ENCODE measurements around the gene TAF3. TPM values are rescaled to one million over a fixed set of nuclear protein-coding genes. Genes with fewer than 3 reads are reported as not detected.

The TAF3 gene
- total RNA-seq, 1 experiment from 2014 or later, result 5.5 TPM

GRCh38 chr10:8047452-8048280 is 229.4 kb downstream of the TAF3 start:
- H3K4me3 ChIP-seq (ENCODE audit: low read depth in 2 of 2, low read length in 2 of 2), result no peak overlapping the region; a peak in 1 of 4 replicates
- no peak overlapping the region for H3K27ac ChIP-seq (ENCODE audit: low read length)
- ChIA-PET POLR2A (no interaction called here), CTCF (no interaction called here)
- TF ChIP-seq CTCF (IDR thresholded peaks at IDR 0.05), result no peak
- TF ChIP-seq SIN3A (IDR thresholded peaks at IDR 0.05; ENCODE audit: borderline replicate concordance, insufficient read depth, low read depth, low read length), result no peak
- no peak for TF ChIP-seq POLR2AphosphoS5 (IDR thresholded peaks at IDR 0.05; ENCODE audit: low read depth, low read length)
- TF ChIP-seq TCF7L2 (IDR thresholded peaks at IDR 0.05; ENCODE audit: low read depth, low read length), result no peak
- no peak for TF ChIP-seq REST (IDR thresholded peaks at IDR 0.05; ENCODE audit: insufficient read depth in 1 of 2, low read depth in 2 of 2, low read length in 1 of 2)
- no TSS peak for BruUV-seq (replicated peaks)
- no peaks in the 10 kb centered on the region for H3K4me1 ChIP-seq (ENCODE audit: control insufficient read depth, insufficient read depth, low read length)
- in situ Hi-C loops (cut with HindIII; ENCODE audit: low pct_unique_long_range_greater_than_20kb, low sequenced_read_pairs), result no loop called here
- no peak for DNase-seq (ENCODE audit: low read depth, low spot score)
- intact Hi-C loops (cut with micrococcal nuclease; ENCODE audit: unreplicated experiment), result no loop called here
- no peak for ATAC-seq
- H3K9me3 ChIP-seq (ENCODE audit: control insufficient read depth, insufficient read depth, low read depth, low read length), result no peaks in the 10 kb centered on the region
- H3K36me3 ChIP-seq (ENCODE audit: control insufficient read depth, insufficient read depth, low read length), result no peaks in the 10 kb centered on the region
- no peaks in the 10 kb centered on the region for H3K27me3 ChIP-seq (ENCODE audit: control insufficient read depth, insufficient read depth, low read length)

- ChIA-PET CTCF (no interaction called here), POLR2A (no interaction called here)
- Histone ChIP-seq H3K4me1 (ENCODE audit: control insufficient read depth, insufficient read depth, low read length) (no peaks in the 10 kb centered on the region), H3K36me3 (ENCODE audit: control insufficient read depth, insufficient read depth, low read length) (no peaks in the 10 kb centered on the region), H3K4me3 (ENCODE audit: low read depth in 2 of 2, low read length in 2 of 2) (no peak overlapping the region; a peak in 1 of 4 replicates), H3K27ac (ENCODE audit: low read length) (no peak overlapping the region), H3K27me3 (ENCODE audit: control insufficient read depth, insufficient read depth, low read length) (no peaks in the 10 kb centered on the region), H3K9me3 (ENCODE audit: control insufficient read depth, insufficient read depth, low read depth, low read length) (no peaks in the 10 kb centered on the region)
- intact Hi-C loops (cut with micrococcal nuclease; ENCODE audit: unreplicated experiment), result no loop called here
- in situ Hi-C loops (cut with HindIII; ENCODE audit: low pct_unique_long_range_greater_than_20kb, low sequenced_read_pairs), result no loop called here
- TF ChIP-seq POLR2AphosphoS5 (IDR thresholded peaks at IDR 0.05; ENCODE audit: low read depth, low read length) (no peak), TCF7L2 (IDR thresholded peaks at IDR 0.05; ENCODE audit: low read depth, low read length) (no peak), SIN3A (IDR thresholded peaks at IDR 0.05; ENCODE audit: borderline replicate concordance, insufficient read depth, low read depth, low read length) (no peak), CTCF (IDR thresholded peaks at IDR 0.05) (no peak), REST (IDR thresholded peaks at IDR 0.05; ENCODE audit: insufficient read depth in 1 of 2, low read depth in 2 of 2, low read length in 1 of 2) (no peak)
- no TSS peak for BruUV-seq (replicated peaks)
- DNase-seq (ENCODE audit: low read depth, low spot score), result no peak
- no peak for ATAC-seq
These were observed 230.1 kb downstream of the TAF3 start for GRCh38 chr10:8048281-8049008.

Measured in Panc1 (cell line).